NCI-H1092 (cell line): ENCODE measurements around the gene P2RY14.
"Not testable (repeated sequence)": the region's sequence is repeated elsewhere in the genome, so short reads cannot be mapped to it uniquely, and the experiment has no call there.

Experiments
- DNase-seq: peaks from one replicate; lab custom pipeline; 2025; lab: John Stamatoyannopoulos, UW

The P2RY14 gene

GRCh38 chr3:151183265-151183671, 95.1 kb downstream of the P2RY14 start:
- no peak for DNase-seq

GRCh38 chr3:151182349-151183079, 95.8 kb downstream of the P2RY14 start:
- no peak for DNase-seq

- DNase-seq = no peak
These were observed 100.0 kb downstream of the P2RY14 start for GRCh38 chr3:151178208-151178845.

GRCh38 chr3:151175952-151176351, 102.4 kb downstream of the P2RY14 start:
- DNase-seq = no peak

DNA sequence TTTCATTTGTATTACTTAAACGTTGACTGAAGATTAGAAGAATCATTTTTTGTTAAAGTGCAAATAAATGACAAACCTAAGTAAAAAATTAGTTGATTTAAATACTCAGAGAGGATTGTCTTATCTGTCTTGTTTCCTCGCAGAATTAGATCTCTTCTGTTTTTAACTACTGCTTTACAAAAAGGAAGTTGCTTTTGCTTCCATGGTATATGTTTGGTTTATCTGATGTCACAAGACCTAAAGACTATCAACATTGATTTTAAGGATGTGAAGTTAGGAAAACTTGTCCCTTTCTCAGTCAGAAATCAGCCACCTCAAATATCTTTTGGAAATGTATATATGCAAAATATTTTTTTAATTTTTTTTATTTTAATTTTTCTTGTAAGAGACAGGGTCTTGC, 104.0 kb downstream of the P2RY14 start:
- DNase-seq = no peak

GRCh38 chr3:151171145-151171757, 107.1 kb downstream of the P2RY14 start:
- no peak for DNase-seq

- not testable (repeated sequence) for DNase-seq
These were observed 108.2 kb downstream of the P2RY14 start for GRCh38 chr3:151169948-151170679.

- DNase-seq = no peak
These were observed 108.9 kb downstream of the P2RY14 start for GRCh38 chr3:151169262-151169947.

DNA sequence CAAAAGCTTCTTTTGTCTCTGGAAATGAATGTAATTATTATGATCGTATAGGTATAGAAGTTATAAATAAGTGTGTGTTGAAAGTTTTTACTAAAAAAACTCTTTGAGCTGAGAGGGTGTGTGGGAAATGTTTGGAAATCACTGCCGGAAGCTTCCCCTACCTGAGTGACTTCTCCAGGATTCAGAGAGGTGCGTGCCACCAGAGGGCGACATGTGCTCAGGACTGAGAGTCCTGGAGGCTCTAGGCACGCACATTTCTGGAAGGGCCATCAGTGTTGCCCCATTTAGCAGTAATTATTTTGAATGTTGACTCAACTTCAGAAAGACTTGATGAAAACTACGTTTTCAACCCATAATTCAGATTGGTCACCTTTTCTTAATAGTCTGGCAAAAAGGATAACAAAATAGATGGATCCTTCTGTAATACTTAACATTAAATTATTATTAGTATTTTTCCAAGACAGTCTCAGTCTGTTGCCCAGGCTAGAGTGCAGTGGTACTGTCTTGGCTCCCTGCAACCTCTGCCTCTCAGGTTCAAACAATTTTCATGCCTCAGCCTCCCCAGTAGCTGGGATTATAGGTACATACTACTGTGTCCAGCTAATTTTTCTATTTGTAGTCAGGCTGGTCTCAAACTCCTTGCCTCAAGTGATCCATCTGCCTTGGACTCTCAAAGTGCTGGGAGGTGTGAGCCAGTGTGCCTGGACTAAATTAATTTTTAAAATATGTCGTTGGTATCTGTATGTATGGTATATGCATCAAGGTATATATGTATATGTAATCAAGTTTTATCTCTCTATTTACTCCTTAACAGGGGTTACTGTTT, 109.9 kb downstream of the P2RY14 start:
- DNase-seq = peak; percentile 26

GRCh38 chr3:151166161-151166560, 112.2 kb downstream of the P2RY14 start:
- no peak for DNase-seq

DNA sequence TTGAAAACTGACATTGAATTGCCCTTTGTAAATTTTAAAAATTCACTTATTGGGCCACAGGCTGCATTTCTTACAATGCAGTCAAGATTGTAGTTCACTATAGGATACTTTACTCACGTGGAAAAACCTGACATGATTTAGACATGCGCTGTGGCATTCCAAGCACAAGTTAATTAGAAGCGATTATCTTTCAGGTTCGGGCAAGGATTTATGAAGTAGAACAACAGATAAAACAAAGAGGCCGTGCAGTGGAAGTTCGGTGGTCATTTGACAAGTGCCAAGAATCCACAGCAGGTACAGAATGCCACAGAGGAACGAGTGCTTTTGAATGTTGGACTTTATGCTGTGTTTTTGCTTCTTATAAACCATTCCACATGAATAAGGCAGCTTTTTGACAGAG, 113.1 kb downstream of the P2RY14 start:
- DNase-seq = no peak
